ENCODE measurements around the gene TRPM3. TPM values are rescaled to one million over a fixed set of nuclear protein-coding genes. Genes with fewer than 3 reads are reported as not detected.

The TRPM3 gene
- total RNA-seq, 1 experiment from 2014 or later = 5.4 TPM

GRCh38 chr9:70561786-70562395 is 559.5 kb downstream of the TRPM3 start:
- ATAC-seq (no peak), DNase-seq (ENCODE audit: low spot score) (no peak)
- no peak for TF ChIP-seq GTF2I (CRISPR knock-in tag; conservative IDR thresholded peaks at IDR 0.05)
- TF ChIP-seq ZNF671 (CRISPR knock-in tag; IDR thresholded peaks at IDR 0.05) = no peak
- TF ChIP-seq JAZF1 (CRISPR knock-in tag; IDR thresholded peaks at IDR 0.05) = no peak
- no peak for TF ChIP-seq CDX4 (CRISPR knock-in tag; IDR thresholded peaks at IDR 0.05; ENCODE audit: borderline replicate concordance)
- TF ChIP-seq, protein P1, sequence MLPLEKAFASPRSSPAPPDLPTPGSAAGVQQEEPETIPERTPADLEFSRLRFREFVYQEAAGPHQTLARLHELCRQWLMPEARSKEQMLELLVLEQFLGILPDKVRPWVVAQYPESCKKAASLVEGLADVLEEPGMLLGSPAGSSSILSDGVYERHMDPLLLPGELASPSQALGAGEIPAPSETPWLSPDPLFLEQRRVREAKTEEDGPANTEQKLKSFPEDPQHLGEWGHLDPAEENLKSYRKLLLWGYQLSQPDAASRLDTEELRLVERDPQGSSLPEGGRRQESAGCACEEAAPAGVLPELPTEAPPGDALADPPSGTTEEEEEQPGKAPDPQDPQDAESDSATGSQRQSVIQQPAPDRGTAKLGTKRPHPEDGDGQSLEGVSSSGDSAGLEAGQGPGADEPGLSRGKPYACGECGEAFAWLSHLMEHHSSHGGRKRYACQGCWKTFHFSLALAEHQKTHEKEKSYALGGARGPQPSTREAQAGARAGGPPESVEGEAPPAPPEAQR (CRISPR knock-in tag; IDR thresholded peaks at IDR 0.05) = no peak
- TF ChIP-seq HMGA2 (CRISPR knock-in tag; IDR thresholded peaks at IDR 0.05) = no peak
- TF ChIP-seq NR1H2 (CRISPR knock-in tag; IDR thresholded peaks at IDR 0.05) = no peak
- TF ChIP-seq, protein P2, sequence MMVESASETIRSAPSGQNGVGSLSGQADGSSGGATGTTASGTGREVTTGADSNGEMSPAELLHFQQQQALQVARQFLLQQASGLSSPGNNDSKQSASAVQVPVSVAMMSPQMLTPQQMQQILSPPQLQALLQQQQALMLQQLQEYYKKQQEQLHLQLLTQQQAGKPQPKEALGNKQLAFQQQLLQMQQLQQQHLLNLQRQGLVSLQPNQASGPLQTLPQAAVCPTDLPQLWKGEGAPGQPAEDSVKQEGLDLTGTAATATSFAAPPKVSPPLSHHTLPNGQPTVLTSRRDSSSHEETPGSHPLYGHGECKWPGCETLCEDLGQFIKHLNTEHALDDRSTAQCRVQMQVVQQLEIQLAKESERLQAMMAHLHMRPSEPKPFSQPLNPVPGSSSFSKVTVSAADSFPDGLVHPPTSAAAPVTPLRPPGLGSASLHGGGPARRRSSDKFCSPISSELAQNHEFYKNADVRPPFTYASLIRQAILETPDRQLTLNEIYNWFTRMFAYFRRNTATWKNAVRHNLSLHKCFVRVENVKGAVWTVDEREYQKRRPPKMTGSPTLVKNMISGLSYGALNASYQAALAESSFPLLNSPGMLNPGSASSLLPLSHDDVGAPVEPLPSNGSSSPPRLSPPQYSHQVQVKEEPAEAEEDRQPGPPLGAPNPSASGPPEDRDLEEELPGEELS (CRISPR knock-in tag; IDR thresholded peaks at IDR 0.05) = no peak
- TF ChIP-seq, protein P3, sequence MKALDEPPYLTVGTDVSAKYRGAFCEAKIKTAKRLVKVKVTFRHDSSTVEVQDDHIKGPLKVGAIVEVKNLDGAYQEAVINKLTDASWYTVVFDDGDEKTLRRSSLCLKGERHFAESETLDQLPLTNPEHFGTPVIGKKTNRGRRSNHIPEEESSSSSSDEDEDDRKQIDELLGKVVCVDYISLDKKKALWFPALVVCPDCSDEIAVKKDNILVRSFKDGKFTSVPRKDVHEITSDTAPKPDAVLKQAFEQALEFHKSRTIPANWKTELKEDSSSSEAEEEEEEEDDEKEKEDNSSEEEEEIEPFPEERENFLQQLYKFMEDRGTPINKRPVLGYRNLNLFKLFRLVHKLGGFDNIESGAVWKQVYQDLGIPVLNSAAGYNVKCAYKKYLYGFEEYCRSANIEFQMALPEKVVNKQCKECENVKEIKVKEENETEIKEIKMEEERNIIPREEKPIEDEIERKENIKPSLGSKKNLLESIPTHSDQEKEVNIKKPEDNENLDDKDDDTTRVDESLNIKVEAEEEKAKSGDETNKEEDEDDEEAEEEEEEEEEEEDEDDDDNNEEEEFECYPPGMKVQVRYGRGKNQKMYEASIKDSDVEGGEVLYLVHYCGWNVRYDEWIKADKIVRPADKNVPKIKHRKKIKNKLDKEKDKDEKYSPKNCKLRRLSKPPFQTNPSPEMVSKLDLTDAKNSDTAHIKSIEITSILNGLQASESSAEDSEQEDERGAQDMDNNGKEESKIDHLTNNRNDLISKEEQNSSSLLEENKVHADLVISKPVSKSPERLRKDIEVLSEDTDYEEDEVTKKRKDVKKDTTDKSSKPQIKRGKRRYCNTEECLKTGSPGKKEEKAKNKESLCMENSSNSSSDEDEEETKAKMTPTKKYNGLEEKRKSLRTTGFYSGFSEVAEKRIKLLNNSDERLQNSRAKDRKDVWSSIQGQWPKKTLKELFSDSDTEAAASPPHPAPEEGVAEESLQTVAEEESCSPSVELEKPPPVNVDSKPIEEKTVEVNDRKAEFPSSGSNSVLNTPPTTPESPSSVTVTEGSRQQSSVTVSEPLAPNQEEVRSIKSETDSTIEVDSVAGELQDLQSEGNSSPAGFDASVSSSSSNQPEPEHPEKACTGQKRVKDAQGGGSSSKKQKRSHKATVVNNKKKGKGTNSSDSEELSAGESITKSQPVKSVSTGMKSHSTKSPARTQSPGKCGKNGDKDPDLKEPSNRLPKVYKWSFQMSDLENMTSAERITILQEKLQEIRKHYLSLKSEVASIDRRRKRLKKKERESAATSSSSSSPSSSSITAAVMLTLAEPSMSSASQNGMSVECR (CRISPR knock-in tag; IDR thresholded peaks at IDR 0.05; ENCODE audit: borderline replicate concordance) = no peak
- TF ChIP-seq SMAD3 (CRISPR knock-in tag; IDR thresholded peaks at IDR 0.05; ENCODE audit: borderline replicate concordance) = no peak
- no peak for TF ChIP-seq AFF4 (CRISPR knock-in tag; IDR thresholded peaks at IDR 0.05; ENCODE audit: borderline replicate concordance)
- TF ChIP-seq FOXK1 (CRISPR knock-in tag; IDR thresholded peaks at IDR 0.05) = no peak
- TF ChIP-seq MYBL2 (CRISPR knock-in tag; IDR thresholded peaks at IDR 0.05) = no peak
- no peak for TF ChIP-seq ZNF121 (CRISPR knock-in tag; IDR thresholded peaks at IDR 0.05)
- no peak for TF ChIP-seq SMAD4 (CRISPR knock-in tag; IDR thresholded peaks at IDR 0.05)
- no peak for TF ChIP-seq IRF2 (CRISPR knock-in tag; IDR thresholded peaks at IDR 0.05; ENCODE audit: borderline replicate concordance, low read depth)
- TF ChIP-seq ZNF219 (CRISPR knock-in tag; IDR thresholded peaks at IDR 0.05; ENCODE audit: borderline replicate concordance) = no peak
- Mint-ChIP-seq H3K4me1 (peaks cover 26% of the 10 kb centered on the region), H3K27me3 (ENCODE audit: low read depth) (peaks cover 4% of the 10 kb centered on the region; the same call in 1 of the 2 replicates), H3K27ac (no peak overlapping the region), H3K4me3 (no peak overlapping the region), H3K36me3 (no peaks in the 10 kb centered on the region), H3K9me3 (no peaks in the 10 kb centered on the region)
- CTCF ChIA-PET = interaction anchor here (1.6 kb wide), 1 partner anchor 41 kb away, joined by 4 read pairs; no protein-coding TSS in a partner anchor
- POLR2A ChIA-PET = interaction anchor here (0.6 kb wide), 1 partner anchor 8 kb away, joined by 3 read pairs; no protein-coding TSS in a partner anchor

Data from WTC11 (cell line).